Effector CD8-positive, alpha-beta T cell (primary cell): ENCODE measurements around the gene SLC37A1.

Source experiments
- DNase-seq: peaks from one replicate; lab custom pipeline; 2025; lab: John Stamatoyannopoulos, UW

SLC37A1 gene

GRCh38 chr21:42543106-42543847 is 29.6 kb downstream of the SLC37A1 start:
- no peak for DNase-seq

DNA sequence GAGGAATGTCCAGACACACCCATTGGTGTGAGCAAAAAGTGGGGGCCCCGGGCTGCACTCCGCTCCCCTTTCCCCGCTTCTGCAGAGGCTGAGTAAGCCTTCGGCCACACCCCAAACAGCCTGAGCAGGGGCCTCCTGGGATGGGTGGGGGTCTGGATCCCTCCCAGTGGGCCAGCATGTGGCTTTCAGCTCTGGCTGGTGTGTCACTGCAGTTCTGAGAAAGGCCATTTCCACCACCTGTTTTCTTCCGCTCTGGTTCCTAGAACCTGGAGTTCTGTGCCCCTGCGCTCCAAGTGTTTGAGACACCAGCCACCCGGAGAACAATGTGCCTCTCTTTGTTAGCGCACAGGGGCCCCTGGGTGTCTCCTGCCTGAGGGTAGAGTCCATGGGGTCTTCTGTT is 30.9 kb downstream of the SLC37A1 start:
- DNase-seq = no peak

DNA sequence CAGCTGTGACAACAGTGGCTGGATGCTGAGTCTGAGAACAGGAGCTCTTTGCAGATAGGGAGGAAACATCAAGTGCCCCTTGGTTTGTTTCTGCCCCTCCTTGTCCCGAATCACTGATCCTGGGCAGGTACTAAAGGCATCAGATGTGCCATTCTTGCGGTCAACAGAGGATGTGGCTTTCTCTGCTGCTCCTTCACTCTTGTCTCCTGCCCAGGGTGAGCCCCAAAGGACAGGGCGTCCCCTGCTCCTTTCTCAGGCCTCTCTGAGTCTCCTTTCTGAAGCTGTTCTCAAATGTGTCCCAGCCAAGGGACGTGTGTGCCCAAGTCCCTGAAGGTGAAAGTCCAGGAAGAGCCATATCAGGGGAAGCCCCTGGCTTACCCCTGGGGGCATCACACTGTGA is 31.7 kb downstream of the SLC37A1 start:
- no peak for DNase-seq

DNA sequence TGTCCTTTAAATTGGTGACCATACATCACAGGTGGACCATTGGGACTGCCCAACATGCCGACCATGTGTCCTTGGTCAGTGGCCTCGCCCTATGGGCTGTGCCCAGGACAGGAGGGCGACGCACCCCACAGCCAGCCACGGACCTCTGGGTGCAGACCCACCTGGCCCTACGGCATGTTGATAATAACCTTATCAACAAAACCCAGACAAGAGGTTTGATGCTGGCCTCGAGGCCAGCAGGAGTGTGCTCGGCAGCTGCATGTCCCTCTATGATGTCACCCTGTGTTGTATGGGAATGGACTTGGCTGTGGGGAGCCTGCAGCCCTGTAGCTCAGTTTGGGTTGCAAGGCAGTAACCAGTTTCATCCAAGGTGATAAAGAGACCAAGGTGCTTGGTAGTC is 32.1 kb downstream of the SLC37A1 start:
- no peak for DNase-seq

- DNase-seq = no peak
Observed at GRCh38 chr21:42546433-42546832, 32.8 kb downstream of the SLC37A1 start.

- no peak for DNase-seq
Observed at GRCh38 chr21:42547001-42547905, 33.6 kb downstream of the SLC37A1 start.

GRCh38 chr21:42547906-42548365 is 34.3 kb downstream of the SLC37A1 start:
- DNase-seq = no peak

- no peak for DNase-seq
Observed at GRCh38 chr21:42548687-42549406, 35.2 kb downstream of the SLC37A1 start.

GRCh38 chr21:42550817-42551216 is 37.2 kb downstream of the SLC37A1 start:
- no peak for DNase-seq

- DNase-seq = no peak
Observed at GRCh38 chr21:42552407-42553336, 39.0 kb downstream of the SLC37A1 start.

GRCh38 chr21:42553435-42553834 is 39.8 kb downstream of the SLC37A1 start:
- no peak for DNase-seq

DNA sequence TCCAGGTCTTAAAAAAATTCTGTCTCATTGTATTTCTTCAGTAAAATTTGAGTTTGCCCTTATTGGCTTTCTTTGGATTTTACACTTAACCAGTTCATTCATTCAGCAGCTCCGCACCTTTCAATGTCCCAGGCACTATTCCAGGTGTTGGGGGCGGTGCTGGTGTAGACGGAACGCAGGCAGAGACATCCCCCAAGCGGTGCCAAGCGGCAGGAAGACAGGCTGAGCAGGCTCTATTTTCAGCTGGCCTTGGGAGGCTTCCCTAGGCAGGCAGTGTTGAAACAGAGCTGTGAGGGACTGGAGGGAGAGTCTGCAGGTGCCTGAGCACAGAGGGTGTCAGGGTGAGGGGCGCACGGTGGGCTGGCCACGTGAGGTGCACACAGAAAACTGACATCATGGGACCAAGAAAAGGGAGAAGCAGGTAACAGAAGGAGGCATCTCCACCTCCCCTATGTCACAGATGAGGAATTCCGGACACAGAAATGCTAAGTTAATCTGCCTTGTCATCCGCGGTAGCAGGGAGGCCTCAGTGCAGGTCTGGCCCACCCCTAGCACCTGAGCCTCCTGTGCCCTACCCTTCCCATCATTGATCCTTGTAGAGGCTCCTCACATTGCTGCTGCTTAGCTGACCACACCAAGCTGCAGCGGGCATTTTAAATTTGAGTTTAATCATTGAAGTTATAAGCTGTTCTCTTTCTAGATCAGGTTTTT is 40.8 kb downstream of the SLC37A1 start:
- no peak for DNase-seq

GRCh38 chr21:42555756-42556438 is 42.2 kb downstream of the SLC37A1 start:
- no peak for DNase-seq

GRCh38 chr21:42556476-42556875 is 42.8 kb downstream of the SLC37A1 start:
- no peak for DNase-seq

DNA sequence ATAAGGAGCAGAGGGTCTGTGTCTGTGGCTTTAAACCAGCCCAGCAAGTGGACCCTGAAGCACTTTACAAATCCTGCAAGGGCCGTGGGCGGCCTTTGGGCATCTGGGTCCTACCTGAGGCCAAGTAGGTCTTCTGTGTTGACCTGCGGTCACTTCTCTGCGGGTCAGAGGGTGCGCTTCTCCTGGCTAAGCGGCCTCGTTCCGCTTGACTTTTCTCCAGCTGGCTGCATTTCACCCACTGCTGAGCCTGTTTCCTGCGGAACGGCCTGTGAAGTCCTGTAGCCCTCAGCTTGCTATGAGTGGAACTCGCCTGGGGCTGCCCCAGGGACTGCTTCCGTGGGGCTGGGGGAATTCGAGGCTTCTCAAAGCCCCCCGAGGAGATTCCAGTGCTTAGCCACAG is 43.3 kb downstream of the SLC37A1 start:
- no peak for DNase-seq

DNA sequence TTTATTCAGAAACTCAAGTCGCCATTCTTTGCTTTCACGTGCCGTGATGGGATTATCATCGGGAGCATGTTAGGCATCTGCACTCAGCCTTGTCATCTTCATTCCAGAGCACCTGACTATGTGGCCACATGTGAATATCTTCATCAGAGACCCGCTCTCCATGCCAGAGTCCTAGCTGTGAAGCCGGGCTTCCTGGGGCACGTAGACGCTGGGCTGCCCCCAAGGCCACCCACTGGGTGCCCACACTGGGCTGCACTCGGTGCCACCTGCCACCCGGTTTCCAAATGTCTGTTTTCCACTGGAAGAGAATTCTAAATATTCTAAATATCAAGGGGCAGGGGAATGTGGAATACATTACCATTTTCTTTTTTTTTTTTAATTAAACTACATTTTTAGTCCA is 43.8 kb downstream of the SLC37A1 start:
- DNase-seq = no peak

- no peak for DNase-seq
Observed at GRCh38 chr21:42558368-42558767, 44.7 kb downstream of the SLC37A1 start.

GRCh38 chr21:42558846-42559245 is 45.2 kb downstream of the SLC37A1 start:
- DNase-seq = no peak

DNA sequence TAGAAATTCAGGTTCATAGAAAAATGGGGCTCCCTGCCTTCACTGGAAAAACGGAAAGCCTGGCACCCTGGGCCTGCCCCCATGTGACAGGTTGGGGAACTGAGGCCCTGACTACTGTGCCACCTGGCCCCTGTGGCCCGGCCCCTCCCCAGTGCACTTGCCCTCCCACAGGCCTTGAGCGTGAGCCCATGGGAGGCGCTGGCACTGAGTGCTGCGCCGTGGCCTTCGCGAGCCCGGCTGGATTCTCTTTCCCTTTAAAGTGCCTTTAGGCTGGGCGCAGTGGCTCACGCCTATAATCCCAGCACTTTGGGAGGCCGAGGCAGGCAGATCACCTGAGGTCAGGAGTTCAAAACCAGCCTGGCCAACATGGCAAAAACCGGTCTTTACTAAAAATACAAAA is 45.7 kb downstream of the SLC37A1 start:
- no peak for DNase-seq
